Mesothelial cell of epicardium (in vitro differentiated cells): ENCODE results near the gene CCDC159. TPM values are rescaled to one million over a fixed set of nuclear protein-coding genes. Genes with fewer than 3 reads are reported as not detected.
"Not testable (repeated sequence)": the region's sequence is repeated elsewhere in the genome, so short reads cannot be mapped to it uniquely, and the experiment has no call there.

ENCODE experiments used
- DNase-seq, 2 experiments: peaks; one replicate each; pipeline ENCODE4 v3.0.0; 2021; ENCODE audit warnings: low spot score in 2 of 2; ENCODE audit not compliant: unreplicated experiment in 2 of 2
- H3K27ac Mint-ChIP-seq: 2 replicates; pipeline ENCODE4 v1.8.0; 2021; ENCODE audit warnings: mixed read lengths
- H3K27me3 Mint-ChIP-seq: 2 replicates; pipeline ENCODE4 v1.8.0; 2021; ENCODE audit warnings: low read depth, mixed read lengths
- H3K36me3 Mint-ChIP-seq: 2 replicates; pipeline ENCODE4 v1.8.0; 2021; ENCODE audit warnings: mixed read lengths
- H3K4me1 Mint-ChIP-seq: 2 replicates; pipeline ENCODE4 v1.8.0; 2021; ENCODE audit warnings: mixed read lengths
- H3K4me3 Mint-ChIP-seq: 2 replicates; pipeline ENCODE4 v1.8.0; 2021; ENCODE audit warnings: mild to moderate bottlenecking, moderate library complexity, mixed read lengths
- H3K9me3 Mint-ChIP-seq: 2 replicates; pipeline ENCODE4 v1.8.0; 2021; ENCODE audit warnings: mixed read lengths
- CTCF ChIP-seq: fragments of 200-600 bp; sonication (generic); IDR thresholded peaks from one replicate; pipeline ENCODE4 v1.5.0; 2021; ENCODE audit warnings: antibody characterized with exemption; ENCODE audit not compliant: unreplicated experiment
- total RNA-seq: library from RNA; stranded (reverse); gene quantifications from 3 replicates; pipeline ENCODE4 v1.2.1, GENCODE V29; 2021

Gene CCDC159
- 29.6 to 34.9 TPM (median 34.2 TPM) in 3 replicates for total RNA-seq

- peak; percentile 95 to 96 for DNase-seq
- Mint-ChIP-seq H3K27ac (peak within 1 kb of the TSS; percentile 94), H3K36me3 (peaks cover 6% of the 10 kb centered on the region), H3K9me3 (peaks cover 10% of the 10 kb centered on the region), H3K27me3 (peaks cover 3% of the 10 kb centered on the region), H3K4me3 (peak within 1 kb of the TSS; percentile 97), H3K4me1 (peaks cover 23% of the 10 kb centered on the region)
- no peak for TF ChIP-seq CTCF
Measured at GRCh38 chr19:11346104-11346940, at the start of gene CCDC159, which contains the start of gene TMEM205. Gene CCDC159 (plus strand): TSS chr19:11346519. CDS start chr19:11346607, 88 bp downstream. Gene TMEM205 (minus strand): TSS chr19:11346268. CDS start chr19:11345619, 649 bp downstream.

- Mint-ChIP-seq H3K36me3 (no peaks in the 10 kb centered on the region), H3K9me3 (peaks cover 4% of the 10 kb centered on the region), H3K4me3 (no peak overlapping the region), H3K27ac (no peak overlapping the region), H3K4me1 (peaks cover 3% of the 10 kb centered on the region), H3K27me3 (peaks cover 13% of the 10 kb centered on the region)
- no peak for DNase-seq
- no peak for TF ChIP-seq CTCF
Measured at GRCh38 chr19:11299946-11300810, 46.1 kb upstream of the CCDC159 start.

- no peak overlapping the region for H3K4me3 Mint-ChIP-seq
- no peak for DNase-seq
- peaks cover 13% of the 10 kb centered on the region for H3K27me3 Mint-ChIP-seq
- peaks cover 3% of the 10 kb centered on the region for H3K4me1 Mint-ChIP-seq
- H3K27ac Mint-ChIP-seq, result no peak overlapping the region
- TF ChIP-seq CTCF, result no peak
- H3K36me3 Mint-ChIP-seq, result no peaks in the 10 kb centered on the region
- peaks cover 4% of the 10 kb centered on the region for H3K9me3 Mint-ChIP-seq
Measured at GRCh38 chr19:11300811-11301120, 45.6 kb upstream of the CCDC159 start.

GRCh38 chr19:11304936-11305335 is 41.4 kb upstream of the CCDC159 start:
- no peak overlapping the region for H3K4me3 Mint-ChIP-seq
- no peaks in the 10 kb centered on the region for H3K4me1 Mint-ChIP-seq
- TF ChIP-seq CTCF, result no peak
- peaks cover 18% of the 10 kb centered on the region for H3K27me3 Mint-ChIP-seq
- peaks cover 4% of the 10 kb centered on the region for H3K9me3 Mint-ChIP-seq
- H3K27ac Mint-ChIP-seq, result no peak overlapping the region
- no peaks in the 10 kb centered on the region for H3K36me3 Mint-ChIP-seq
- no peak for DNase-seq

GRCh38 chr19:11306337-11306736 is 40.0 kb upstream of the CCDC159 start:
- Mint-ChIP-seq H3K27me3 (peaks cover 10% of the 10 kb centered on the region), H3K27ac (no peak overlapping the region), H3K4me3 (no peak overlapping the region), H3K4me1 (no peaks in the 10 kb centered on the region), H3K9me3 (no peaks in the 10 kb centered on the region), H3K36me3 (no peaks in the 10 kb centered on the region)
- TF ChIP-seq CTCF, result no peak
- DNase-seq, result no peak

GRCh38 chr19:11320278-11320995 is 25.9 kb upstream of the CCDC159 start:
- H3K27me3 Mint-ChIP-seq, H3K27ac Mint-ChIP-seq, DNase-seq, H3K36me3 Mint-ChIP-seq, H3K9me3 Mint-ChIP-seq, H3K4me3 Mint-ChIP-seq: not testable (repeated sequence)
- H3K4me1 Mint-ChIP-seq, result peaks cover 36% of the 10 kb centered on the region
